PC-3 (cell line): ENCODE data around the gene CD101. TPM values are rescaled to one million over a fixed set of nuclear protein-coding genes. Genes with fewer than 3 reads are reported as not detected.

ENCODE experiments used
- ATAC-seq: fragments of 200-7000 bp; cut with Tn5 transposase; 2 replicates; pipeline ENCODE4 v1.9.1; 2020; ENCODE audit warnings: mild to moderate bottlenecking, moderate library complexity
- BruUV-seq: library from RNA; stranded (reverse); fragments of 400-500 nt; replicated peaks from 2 replicates; lab custom pipeline; 2021; lab: Mats Ljungman, UMichigan
- CTCF ChIA-PET: fragments of 300-600 bp; sonication (Branson Sonifier 250); formaldehyde crosslinking; loops from one replicate; lab custom pipeline; 2022; ENCODE audit warnings: antibody characterized with exemption; lab: Charles Lee
- POLR2A ChIA-PET: fragments of 300-600 bp; sonication (Branson Sonifier 250); formaldehyde crosslinking; loops from one replicate; lab custom pipeline; 2022; ENCODE audit warnings: antibody characterized with exemption; ENCODE audit not compliant: unreplicated experiment; lab: Charles Lee
- DNase-seq: peaks from one replicate; pipeline ENCODE4 v3.0.0-alpha.2; 2015
- H2AFZ ChIP-seq: fragments of 300-600 bp; sonication (generic); 2 replicates; pipeline ENCODE4 v1.6.0; 2016; ENCODE audit warnings: antibody characterized with exemption, low read length
- H3F3A ChIP-seq: fragments of 300-600 bp; sonication (generic); one replicate; pipeline ENCODE4 v1.6.0; 2017; ENCODE audit warnings: antibody characterized with exemption, low read length, control low read depth, mild to moderate bottlenecking; ENCODE audit not compliant: unreplicated experiment
- H3K27ac ChIP-seq: fragments of 300-600 bp; sonication (generic); 2 replicates; pipeline ENCODE4 v1.5.1; 2016; ENCODE audit warnings: mild to moderate bottlenecking, low read length
- H3K27me3 ChIP-seq: fragments of 300-600 bp; sonication (generic); 2 replicates; pipeline ENCODE4 v1.6.1; 2016; ENCODE audit warnings: low read length, mixed read lengths
- H3K36me3 ChIP-seq: fragments of 300-600 bp; sonication (generic); 2 replicates; pipeline ENCODE4 v1.6.1; 2016; ENCODE audit warnings: low read depth, mixed run types, low read length, mixed read lengths
- H3K4me1 ChIP-seq: fragments of 300-600 bp; sonication (generic); 2 replicates; pipeline ENCODE4 v1.5.1; 2016; ENCODE audit warnings: low read length; ENCODE audit not compliant: insufficient read depth
- H3K4me2 ChIP-seq: fragments of 300-600 bp; sonication (generic); 2 replicates; pipeline ENCODE4 v1.6.0; 2016; ENCODE audit warnings: low read length
- H3K4me3 ChIP-seq: fragments of 300-600 bp; sonication (generic); 2 replicates; pipeline ENCODE4 v1.5.1; 2016; ENCODE audit warnings: mild to moderate bottlenecking, low read length, mixed read lengths
- H3K79me2 ChIP-seq: fragments of 300-600 bp; sonication (generic); 2 replicates; pipeline ENCODE4 v1.6.1; 2017; ENCODE audit warnings: low read length, mixed read lengths
- H3K9ac ChIP-seq: fragments of 300-600 bp; sonication (generic); 2 replicates; pipeline ENCODE4 v1.6.0; 2016; ENCODE audit warnings: mild to moderate bottlenecking, low read length
- H3K9me2 ChIP-seq: fragments of 300-600 bp; sonication (generic); replicated peaks from 2 replicates; pipeline ENCODE4 v1.6.1; 2016; ENCODE audit warnings: mixed run types, low read length, mixed read lengths
- H3K9me3 ChIP-seq: fragments of 300-600 bp; sonication (generic); 2 replicates; pipeline ENCODE4 v1.6.1; 2016; ENCODE audit warnings: low read length, mixed read lengths
- H4K20me1 ChIP-seq: fragments of 300-600 bp; sonication (generic); 2 replicates; pipeline ENCODE4 v1.6.1; 2016; ENCODE audit warnings: low read length, mixed read lengths
- EZH2 ChIP-seq: fragments of 300-600 bp; sonication (generic); IDR thresholded peaks from one replicate; pipeline ENCODE4 v1.6.1; 2017; ENCODE audit warnings: antibody characterized with exemption, mild to moderate bottlenecking, low read length; ENCODE audit not compliant: unreplicated experiment
- EZH2phosphoT487 ChIP-seq: fragments of 300-600 bp; sonication (generic); IDR thresholded peaks from 2 replicates; pipeline ENCODE4 v1.6.1; 2018; ENCODE audit warnings: mild to moderate bottlenecking, antibody characterized with exemption, low read length, borderline replicate concordance
- intact Hi-C: fragments of 100-400 bp; cut with micrococcal nuclease; formaldehyde crosslinking; loops from 2 replicates; pipeline ENCODE4 v1.9.0; 2023
- total RNA-seq: library from RNA; depleted of rRNA; stranded (reverse); fragments of >200 nt; gene quantifications from 2 replicates; pipeline ENCODE4 v1.2.3, GENCODE V29; 2014
- TF ChIP-seq, protein P1 (sequence below): fragments of 300-600 bp; sonication (generic); conservative IDR thresholded peaks from 2 replicates; pipeline ENCODE4 v1.5.1; 2017; ENCODE audit warnings: antibody characterized with exemption, low read depth, mild to moderate bottlenecking, low read length

The CD101 gene
- total RNA-seq, 1 experiment from 2014 or later, result 0.36 TPM

DNA sequence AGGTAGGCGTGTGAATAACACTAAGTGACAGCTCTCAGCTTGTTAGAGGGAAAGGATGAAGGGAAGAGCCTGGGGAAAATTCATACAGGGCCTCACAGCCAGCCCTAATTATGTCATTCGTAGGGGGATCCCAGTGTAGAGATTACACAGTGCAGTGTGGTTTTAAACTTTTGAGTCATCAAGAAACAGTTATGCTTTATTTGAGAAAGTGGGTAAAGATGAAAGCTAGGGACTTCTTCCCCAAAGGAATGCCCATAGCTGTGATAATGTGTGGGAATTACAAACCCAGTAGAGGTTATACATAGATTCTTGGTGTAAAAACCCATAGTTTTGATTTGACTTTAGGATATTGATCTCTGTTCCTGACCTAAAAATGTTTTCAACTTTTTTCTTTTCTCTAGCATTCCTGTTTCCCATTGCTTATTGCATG lies 60.4 kb downstream of the CD101 start:
- H3K9me2 ChIP-seq, result no peaks in the 10 kb centered on the region
- no peak overlapping the region for H2AFZ ChIP-seq
- H3K36me3 ChIP-seq, result no peaks in the 10 kb centered on the region; the same call in 1 of the 2 replicates
- no peak overlapping the region for H3K27ac ChIP-seq
- ATAC-seq (no peak), DNase-seq (peak; percentile 28)
- ChIA-PET POLR2A (no interaction called here), CTCF (interaction anchor here (0.5 kb wide), 1 partner anchor 487 kb away, joined by 3 read pairs; no protein-coding TSS in a partner anchor)
- H4K20me1 ChIP-seq, result no peaks in the 10 kb centered on the region
- H3K79me2 ChIP-seq, result peaks cover 27% of the 10 kb centered on the region; the same call in 1 of the 2 replicates
- no peak overlapping the region for H3K9ac ChIP-seq
- intact Hi-C loops, result loop anchor here (2.0 to 10.0 kb wide), 2 partner anchors 59 to 693 kb away; partner anchors contain the start of gene TRIM45
- no peak overlapping the region for H3K4me3 ChIP-seq
- no peaks in the 10 kb centered on the region for H3K27me3 ChIP-seq
- 0 out of 2 replicates have a peak overlapping the region, but pooled peaks have one; percentile 6 for H3K4me2 ChIP-seq
- BruUV-seq, result no TSS peak
- no peaks in the 10 kb centered on the region for H3F3A ChIP-seq
- TF ChIP-seq EZH2, result no peak
- TF ChIP-seq, protein P1, sequence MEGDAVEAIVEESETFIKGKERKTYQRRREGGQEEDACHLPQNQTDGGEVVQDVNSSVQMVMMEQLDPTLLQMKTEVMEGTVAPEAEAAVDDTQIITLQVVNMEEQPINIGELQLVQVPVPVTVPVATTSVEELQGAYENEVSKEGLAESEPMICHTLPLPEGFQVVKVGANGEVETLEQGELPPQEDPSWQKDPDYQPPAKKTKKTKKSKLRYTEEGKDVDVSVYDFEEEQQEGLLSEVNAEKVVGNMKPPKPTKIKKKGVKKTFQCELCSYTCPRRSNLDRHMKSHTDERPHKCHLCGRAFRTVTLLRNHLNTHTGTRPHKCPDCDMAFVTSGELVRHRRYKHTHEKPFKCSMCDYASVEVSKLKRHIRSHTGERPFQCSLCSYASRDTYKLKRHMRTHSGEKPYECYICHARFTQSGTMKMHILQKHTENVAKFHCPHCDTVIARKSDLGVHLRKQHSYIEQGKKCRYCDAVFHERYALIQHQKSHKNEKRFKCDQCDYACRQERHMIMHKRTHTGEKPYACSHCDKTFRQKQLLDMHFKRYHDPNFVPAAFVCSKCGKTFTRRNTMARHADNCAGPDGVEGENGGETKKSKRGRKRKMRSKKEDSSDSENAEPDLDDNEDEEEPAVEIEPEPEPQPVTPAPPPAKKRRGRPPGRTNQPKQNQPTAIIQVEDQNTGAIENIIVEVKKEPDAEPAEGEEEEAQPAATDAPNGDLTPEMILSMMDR, result no peak
- no peak for TF ChIP-seq EZH2phosphoT487
- H3K4me1 ChIP-seq, result peaks cover 14% of the 10 kb centered on the region
- no peaks in the 10 kb centered on the region for H3K9me3 ChIP-seq

DNA sequence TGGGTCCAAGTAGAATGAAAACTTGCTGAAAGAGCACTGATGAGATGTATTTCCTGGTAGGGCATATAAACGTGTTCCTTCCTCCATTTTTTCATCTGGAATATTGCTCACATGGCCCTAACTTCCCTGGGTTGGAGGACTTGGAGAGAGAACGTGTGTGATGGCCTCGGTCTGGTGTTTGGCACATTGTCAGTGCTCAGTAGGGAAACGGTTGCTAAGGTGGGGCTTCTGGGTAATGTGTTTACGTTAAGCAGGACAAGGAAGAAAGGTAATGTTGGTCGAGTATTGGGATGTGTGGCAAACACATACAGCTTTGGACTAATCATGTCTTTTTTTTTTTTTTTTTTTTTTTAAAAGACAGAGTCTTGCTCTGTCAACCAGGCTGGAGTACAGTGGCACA lies 64.8 kb downstream of the CD101 start:
- H3K79me2 ChIP-seq, result peaks cover 2% of the 10 kb centered on the region; the same call in 1 of the 2 replicates
- H3K9ac ChIP-seq, result no peak overlapping the region
- H3K27me3 ChIP-seq, result no peaks in the 10 kb centered on the region
- no peak overlapping the region for H3K4me3 ChIP-seq
- intact Hi-C loops, result loop anchor here (2.0 to 10.0 kb wide), 2 partner anchors 302 to 688 kb away; no protein-coding TSS in a partner anchor
- ATAC-seq (no peak), DNase-seq (no peak)
- peaks cover 3% of the 10 kb centered on the region; the same call in 1 of the 2 replicates for H3K4me1 ChIP-seq
- TF ChIP-seq EZH2 (no peak), EZH2phosphoT487 (no peak)
- TF ChIP-seq, protein P1, result no peak
- H3K36me3 ChIP-seq, result no peaks in the 10 kb centered on the region; the same call in 1 of the 2 replicates
- ChIA-PET CTCF (interaction anchor here (0.6 to 0.7 kb wide), 2 partner anchors 218 to 554 kb away, joined by 3 to 9 read pairs; no protein-coding TSS in a partner anchor), POLR2A (no interaction called here)
- no peaks in the 10 kb centered on the region for H4K20me1 ChIP-seq
- H2AFZ ChIP-seq, result no peak overlapping the region
- H3F3A ChIP-seq, result no peaks in the 10 kb centered on the region
- no TSS peak for BruUV-seq
- H3K4me2 ChIP-seq, result no peak overlapping the region
- no peaks in the 10 kb centered on the region for H3K9me2 ChIP-seq
- no peaks in the 10 kb centered on the region for H3K9me3 ChIP-seq
- H3K27ac ChIP-seq, result no peak overlapping the region
